ENCODE data around the gene MPHOSPH9.

DNA sequence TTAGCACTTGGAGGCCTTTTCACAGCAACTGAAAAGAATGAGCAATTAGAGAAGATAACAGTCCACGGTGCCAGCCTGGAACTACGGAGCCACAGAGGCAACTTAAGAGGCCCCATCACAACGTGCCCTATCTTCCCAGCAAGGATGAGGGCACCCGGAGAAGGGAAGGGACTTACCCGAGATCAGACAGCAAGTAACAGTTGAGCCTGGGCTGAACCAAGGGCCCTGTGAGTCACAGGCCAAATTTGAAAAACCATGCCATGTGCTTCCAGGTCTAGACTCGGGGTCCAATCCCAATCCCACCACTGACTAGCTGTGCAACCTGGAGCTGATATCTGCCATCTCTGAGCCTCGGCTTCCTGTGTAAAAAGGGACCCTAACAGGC lies 124.3 kb downstream of the MPHOSPH9 start:
- TF ChIP-seq POLR2AphosphoS5 (IDR thresholded peaks at IDR 0.05; ENCODE audit: low read depth, low read length) (no peak), TAF1 (IDR thresholded peaks at IDR 0.05; ENCODE audit: borderline replicate concordance, insufficient read depth, low read length) (no peak), SIN3A (IDR thresholded peaks at IDR 0.05; ENCODE audit: borderline replicate concordance, insufficient read depth, low read length) (no peak), FOXP2 (optimal IDR thresholded peaks at IDR 0.05; ENCODE audit: borderline replicate concordance, extremely low read depth, extremely low read length, insufficient read depth) (no peak)
- TF ChIP-seq, protein P1, sequence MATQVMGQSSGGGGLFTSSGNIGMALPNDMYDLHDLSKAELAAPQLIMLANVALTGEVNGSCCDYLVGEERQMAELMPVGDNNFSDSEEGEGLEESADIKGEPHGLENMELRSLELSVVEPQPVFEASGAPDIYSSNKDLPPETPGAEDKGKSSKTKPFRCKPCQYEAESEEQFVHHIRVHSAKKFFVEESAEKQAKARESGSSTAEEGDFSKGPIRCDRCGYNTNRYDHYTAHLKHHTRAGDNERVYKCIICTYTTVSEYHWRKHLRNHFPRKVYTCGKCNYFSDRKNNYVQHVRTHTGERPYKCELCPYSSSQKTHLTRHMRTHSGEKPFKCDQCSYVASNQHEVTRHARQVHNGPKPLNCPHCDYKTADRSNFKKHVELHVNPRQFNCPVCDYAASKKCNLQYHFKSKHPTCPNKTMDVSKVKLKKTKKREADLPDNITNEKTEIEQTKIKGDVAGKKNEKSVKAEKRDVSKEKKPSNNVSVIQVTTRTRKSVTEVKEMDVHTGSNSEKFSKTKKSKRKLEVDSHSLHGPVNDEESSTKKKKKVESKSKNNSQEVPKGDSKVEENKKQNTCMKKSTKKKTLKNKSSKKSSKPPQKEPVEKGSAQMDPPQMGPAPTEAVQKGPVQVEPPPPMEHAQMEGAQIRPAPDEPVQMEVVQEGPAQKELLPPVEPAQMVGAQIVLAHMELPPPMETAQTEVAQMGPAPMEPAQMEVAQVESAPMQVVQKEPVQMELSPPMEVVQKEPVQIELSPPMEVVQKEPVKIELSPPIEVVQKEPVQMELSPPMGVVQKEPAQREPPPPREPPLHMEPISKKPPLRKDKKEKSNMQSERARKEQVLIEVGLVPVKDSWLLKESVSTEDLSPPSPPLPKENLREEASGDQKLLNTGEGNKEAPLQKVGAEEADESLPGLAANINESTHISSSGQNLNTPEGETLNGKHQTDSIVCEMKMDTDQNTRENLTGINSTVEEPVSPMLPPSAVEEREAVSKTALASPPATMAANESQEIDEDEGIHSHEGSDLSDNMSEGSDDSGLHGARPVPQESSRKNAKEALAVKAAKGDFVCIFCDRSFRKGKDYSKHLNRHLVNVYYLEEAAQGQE (IDR thresholded peaks at IDR 0.05; ENCODE audit: insufficient read depth in 1 of 2, low read depth in 2 of 2, low read length in 2 of 2), result no peak

Data from PFSK-1 (cell line).